GM10847 (cell line): ENCODE results near the gene AP5S1.

Experiments used
- POLR2A ChIP-seq: IDR thresholded peaks from 2 replicates; pipeline ENCODE4 v1.6.1; 2011; ENCODE audit not compliant: insufficient read length; ENCODE audit errors: extremely low read depth

The AP5S1 gene

GRCh38 chr20:3846740-3847428 is 26.5 kb downstream of the AP5S1 start, which contains the start of gene MAVS:
TSS of gene MAVS (plus strand) at chr20:3846834. CDS start at chr20:3854625, 7,791 bp downstream.
- TF ChIP-seq POLR2A, result peak; percentile 79

GRCh38 chr20:3847429-3847940 is 27.1 kb downstream of the AP5S1 start:
- TF ChIP-seq POLR2A, result no peak

- TF ChIP-seq POLR2A, result no peak
Observed at GRCh38 chr20:3848565-3848964, 28.2 kb downstream of the AP5S1 start.

- TF ChIP-seq POLR2A, result no peak
Observed at GRCh38 chr20:3854462-3854871, 34.1 kb downstream of the AP5S1 start.

- no peak for TF ChIP-seq POLR2A
Observed at GRCh38 chr20:3857405-3857804, 37.1 kb downstream of the AP5S1 start.

GRCh38 chr20:3858689-3859088 is 38.3 kb downstream of the AP5S1 start:
- no peak for TF ChIP-seq POLR2A

GRCh38 chr20:3861191-3861590 is 40.8 kb downstream of the AP5S1 start:
- no peak for TF ChIP-seq POLR2A

- TF ChIP-seq POLR2A, result no peak
Observed at GRCh38 chr20:3862333-3862732, 42.0 kb downstream of the AP5S1 start.

- no peak for TF ChIP-seq POLR2A
Observed at GRCh38 chr20:3863317-3863716, 43.0 kb downstream of the AP5S1 start.

- TF ChIP-seq POLR2A, result no peak
Observed at GRCh38 chr20:3864518-3864917, 44.2 kb downstream of the AP5S1 start.

- no peak for TF ChIP-seq POLR2A
Observed at GRCh38 chr20:3865152-3865886, 45.0 kb downstream of the AP5S1 start.

- TF ChIP-seq POLR2A, result no peak
Observed at GRCh38 chr20:3865887-3866407, 45.6 kb downstream of the AP5S1 start.

- TF ChIP-seq POLR2A, result no peak
Observed at GRCh38 chr20:3866464-3866863, 46.1 kb downstream of the AP5S1 start.

GRCh38 chr20:3867802-3868201 is 47.5 kb downstream of the AP5S1 start:
- TF ChIP-seq POLR2A, result no peak

GRCh38 chr20:3869839-3870634 is 49.7 kb downstream of the AP5S1 start:
- no peak for TF ChIP-seq POLR2A

- no peak for TF ChIP-seq POLR2A
Observed at GRCh38 chr20:3871550-3872265, 51.4 kb downstream of the AP5S1 start.
